HepG2 (cell line): ENCODE results near the gene C19orf33. TPM values are rescaled to one million over a fixed set of nuclear protein-coding genes. Genes with fewer than 3 reads are reported as not detected.

ENCODE experiments used
- AHR ChIP-seq: IDR thresholded peaks from 2 replicates; pipeline ENCODE4 v1.6.1; 2018; ENCODE audit warnings: missing genetic modification reagents, missing compliant biosample characterization
- MEF2D ChIP-seq: sonication (generic); formaldehyde crosslinking; IDR thresholded peaks from 2 replicates; pipeline ENCODE4 v1.5.1; 2020; ENCODE audit warnings: mild to moderate bottlenecking, missing genetic modification reagents
- NFE2L2 ChIP-seq: fragments of 150-350 bp; IDR thresholded peaks from 2 replicates; pipeline ENCODE4 v1.6.1; 2014; ENCODE audit warnings: low read length
- SMARCE1 ChIP-seq: fragments of 450-650 bp; IDR thresholded peaks from 2 replicates; pipeline ENCODE4 v1.6.1; 2017; ENCODE audit warnings: borderline replicate concordance
- ZFP41 ChIP-seq: sonication (generic); formaldehyde crosslinking; IDR thresholded peaks from 2 replicates; pipeline ENCODE4 v1.4.0; 2020; ENCODE audit warnings: mild to moderate bottlenecking, missing genetic modification reagents, borderline replicate concordance
- ZNF660 ChIP-seq: sonication (generic); formaldehyde crosslinking; IDR thresholded peaks from 2 replicates; pipeline ENCODE4 v1.5.1; 2020; ENCODE audit warnings: mild to moderate bottlenecking, low read depth, missing genetic modification reagents, borderline replicate concordance
- polyA plus RNA-seq, 8 experiments: library from polyadenylated mRNA; depleted of rRNA in 3 of 8; stranded (reverse) in 7 of 8; unstranded in 1 of 8; fragments of >200 nt; fragmentation: Illumina TruSeq in 4 of 8; extraction: Trizol in 4 of 8; gene quantifications; 2 replicates each; pipeline versions ENCODE4 v1.2.1 to v1.2.3, GENCODE V29; 2011 to 2016; ENCODE audit warnings: low read depth in 4 of 8, missing spikeins in 1 of 8, mixed read lengths in 1 of 8; ENCODE audit not compliant: insufficient read depth in 1 of 8
- total RNA-seq, 5 experiments: library from RNA; depleted of rRNA; stranded (reverse); fragments of >200 nt; fragmentation: Illumina TruSeq; extraction: Trizol; gene quantifications; 2 replicates each; pipeline ENCODE4 v1.2.3, GENCODE V29; 2016; ENCODE audit warnings: low read depth in 1 of 5
- TF ChIP-seq, protein P1 (sequence below): sonication (generic); formaldehyde crosslinking; IDR thresholded peaks from 2 replicates; pipeline ENCODE4 v1.5.0; 2020; ENCODE audit warnings: mild to moderate bottlenecking, low read depth, missing genetic modification reagents, borderline replicate concordance
- TF ChIP-seq, protein P2 (sequence below): sonication (generic); formaldehyde crosslinking; IDR thresholded peaks from 2 replicates; pipeline ENCODE4 v1.4.0; 2020; ENCODE audit warnings: missing genetic modification reagents, borderline replicate concordance
- TF ChIP-seq, protein P3 (sequence below): sonication (generic); formaldehyde crosslinking; IDR thresholded peaks from 2 replicates; pipeline ENCODE4 v1.4.0; 2020; ENCODE audit warnings: mild to moderate bottlenecking, missing genetic modification reagents
- TF ChIP-seq, protein P4 (sequence below): sonication (generic); formaldehyde crosslinking; IDR thresholded peaks from 2 replicates; pipeline ENCODE4 v1.5.0; 2020; ENCODE audit warnings: missing genetic modification reagents
- TF ChIP-seq, protein P5 (sequence below): IDR thresholded peaks from 2 replicates; pipeline ENCODE4 v1.6.1; 2018; ENCODE audit warnings: missing genetic modification reagents, mild to moderate bottlenecking, missing compliant biosample characterization

C19orf33 gene
- total and polyA plus RNA-seq, 2 of the 13 experiments (the other 11 are each of a cell fraction or from before 2014, with no cell fraction given): 2.5 to 3.3 TPM

DNA sequence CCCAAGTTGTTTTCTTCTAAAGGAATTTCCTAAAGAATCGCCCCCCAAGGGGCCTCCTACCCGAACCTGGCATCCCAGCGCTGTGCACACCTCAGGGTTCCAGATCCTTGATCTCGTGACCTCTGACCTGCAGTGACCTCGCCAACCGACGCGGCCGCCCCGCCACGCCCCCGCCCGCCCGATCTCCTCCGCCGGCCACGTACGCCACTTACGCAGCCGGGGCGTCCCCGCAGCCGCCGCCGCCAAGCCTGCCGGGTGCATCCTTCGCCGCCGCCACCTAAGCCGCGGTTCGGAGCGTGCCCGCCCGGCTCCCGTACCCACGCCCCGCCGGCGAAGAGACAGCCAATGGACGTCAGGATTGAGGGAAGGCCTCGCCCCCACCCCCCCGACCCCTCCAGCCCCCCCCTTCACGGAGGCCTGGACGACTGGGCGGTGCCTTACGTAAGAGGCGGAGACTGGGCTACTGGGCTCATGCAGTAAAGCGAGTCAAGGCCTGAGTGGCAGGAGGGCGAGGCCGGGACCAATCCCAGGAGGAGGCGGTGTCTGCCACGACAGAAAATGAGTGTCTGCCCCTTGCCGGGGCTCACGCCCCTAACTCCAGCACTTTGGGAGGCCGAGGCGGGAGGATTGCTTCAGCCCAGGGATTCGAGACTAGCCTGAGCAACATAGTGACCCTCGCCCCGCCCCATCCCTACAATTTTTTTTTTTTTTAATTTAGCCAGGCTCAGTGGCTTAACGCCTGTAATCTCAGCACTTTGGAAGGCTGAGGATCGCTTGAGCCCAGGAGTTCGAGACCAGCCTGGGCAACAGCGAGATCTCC is 11.8 kb downstream of the C19orf33 start, which contains the start of gene YIF1B (continued):
- TF ChIP-seq, protein P1, sequence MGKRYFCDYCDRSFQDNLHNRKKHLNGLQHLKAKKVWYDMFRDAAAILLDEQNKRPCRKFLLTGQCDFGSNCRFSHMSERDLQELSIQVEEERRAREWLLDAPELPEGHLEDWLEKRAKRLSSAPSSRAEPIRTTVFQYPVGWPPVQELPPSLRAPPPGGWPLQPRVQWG (CRISPR knock-in tag): no peak
- TF ChIP-seq, protein P2, sequence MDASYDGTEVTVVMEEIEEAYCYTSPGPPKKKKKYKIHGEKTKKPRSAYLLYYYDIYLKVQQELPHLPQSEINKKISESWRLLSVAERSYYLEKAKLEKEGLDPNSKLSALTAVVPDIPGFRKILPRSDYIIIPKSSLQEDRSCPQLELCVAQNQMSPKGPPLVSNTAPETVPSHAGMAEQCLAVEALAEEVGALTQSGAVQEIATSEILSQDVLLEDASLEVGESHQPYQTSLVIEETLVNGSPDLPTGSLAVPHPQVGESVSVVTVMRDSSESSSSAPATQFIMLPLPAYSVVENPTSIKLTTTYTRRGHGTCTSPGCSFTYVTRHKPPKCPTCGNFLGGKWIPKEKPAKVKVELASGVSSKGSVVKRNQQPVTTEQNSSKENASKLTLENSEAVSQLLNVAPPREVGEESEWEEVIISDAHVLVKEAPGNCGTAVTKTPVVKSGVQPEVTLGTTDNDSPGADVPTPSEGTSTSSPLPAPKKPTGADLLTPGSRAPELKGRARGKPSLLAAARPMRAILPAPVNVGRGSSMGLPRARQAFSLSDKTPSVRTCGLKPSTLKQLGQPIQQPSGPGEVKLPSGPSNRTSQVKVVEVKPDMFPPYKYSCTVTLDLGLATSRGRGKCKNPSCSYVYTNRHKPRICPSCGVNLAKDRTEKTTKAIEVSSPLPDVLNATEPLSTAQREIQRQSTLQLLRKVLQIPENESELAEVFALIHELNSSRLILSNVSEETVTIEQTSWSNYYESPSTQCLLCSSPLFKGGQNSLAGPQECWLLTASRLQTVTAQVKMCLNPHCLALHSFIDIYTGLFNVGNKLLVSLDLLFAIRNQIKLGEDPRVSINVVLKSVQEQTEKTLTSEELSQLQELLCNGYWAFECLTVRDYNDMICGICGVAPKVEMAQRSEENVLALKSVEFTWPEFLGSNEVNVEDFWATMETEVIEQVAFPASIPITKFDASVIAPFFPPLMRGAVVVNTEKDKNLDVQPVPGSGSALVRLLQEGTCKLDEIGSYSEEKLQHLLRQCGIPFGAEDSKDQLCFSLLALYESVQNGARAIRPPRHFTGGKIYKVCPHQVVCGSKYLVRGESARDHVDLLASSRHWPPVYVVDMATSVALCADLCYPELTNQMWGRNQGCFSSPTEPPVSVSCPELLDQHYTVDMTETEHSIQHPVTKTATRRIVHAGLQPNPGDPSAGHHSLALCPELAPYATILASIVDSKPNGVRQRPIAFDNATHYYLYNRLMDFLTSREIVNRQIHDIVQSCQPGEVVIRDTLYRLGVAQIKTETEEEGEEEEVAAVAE (CRISPR knock-in tag): no peak
- TF ChIP-seq, protein P3, sequence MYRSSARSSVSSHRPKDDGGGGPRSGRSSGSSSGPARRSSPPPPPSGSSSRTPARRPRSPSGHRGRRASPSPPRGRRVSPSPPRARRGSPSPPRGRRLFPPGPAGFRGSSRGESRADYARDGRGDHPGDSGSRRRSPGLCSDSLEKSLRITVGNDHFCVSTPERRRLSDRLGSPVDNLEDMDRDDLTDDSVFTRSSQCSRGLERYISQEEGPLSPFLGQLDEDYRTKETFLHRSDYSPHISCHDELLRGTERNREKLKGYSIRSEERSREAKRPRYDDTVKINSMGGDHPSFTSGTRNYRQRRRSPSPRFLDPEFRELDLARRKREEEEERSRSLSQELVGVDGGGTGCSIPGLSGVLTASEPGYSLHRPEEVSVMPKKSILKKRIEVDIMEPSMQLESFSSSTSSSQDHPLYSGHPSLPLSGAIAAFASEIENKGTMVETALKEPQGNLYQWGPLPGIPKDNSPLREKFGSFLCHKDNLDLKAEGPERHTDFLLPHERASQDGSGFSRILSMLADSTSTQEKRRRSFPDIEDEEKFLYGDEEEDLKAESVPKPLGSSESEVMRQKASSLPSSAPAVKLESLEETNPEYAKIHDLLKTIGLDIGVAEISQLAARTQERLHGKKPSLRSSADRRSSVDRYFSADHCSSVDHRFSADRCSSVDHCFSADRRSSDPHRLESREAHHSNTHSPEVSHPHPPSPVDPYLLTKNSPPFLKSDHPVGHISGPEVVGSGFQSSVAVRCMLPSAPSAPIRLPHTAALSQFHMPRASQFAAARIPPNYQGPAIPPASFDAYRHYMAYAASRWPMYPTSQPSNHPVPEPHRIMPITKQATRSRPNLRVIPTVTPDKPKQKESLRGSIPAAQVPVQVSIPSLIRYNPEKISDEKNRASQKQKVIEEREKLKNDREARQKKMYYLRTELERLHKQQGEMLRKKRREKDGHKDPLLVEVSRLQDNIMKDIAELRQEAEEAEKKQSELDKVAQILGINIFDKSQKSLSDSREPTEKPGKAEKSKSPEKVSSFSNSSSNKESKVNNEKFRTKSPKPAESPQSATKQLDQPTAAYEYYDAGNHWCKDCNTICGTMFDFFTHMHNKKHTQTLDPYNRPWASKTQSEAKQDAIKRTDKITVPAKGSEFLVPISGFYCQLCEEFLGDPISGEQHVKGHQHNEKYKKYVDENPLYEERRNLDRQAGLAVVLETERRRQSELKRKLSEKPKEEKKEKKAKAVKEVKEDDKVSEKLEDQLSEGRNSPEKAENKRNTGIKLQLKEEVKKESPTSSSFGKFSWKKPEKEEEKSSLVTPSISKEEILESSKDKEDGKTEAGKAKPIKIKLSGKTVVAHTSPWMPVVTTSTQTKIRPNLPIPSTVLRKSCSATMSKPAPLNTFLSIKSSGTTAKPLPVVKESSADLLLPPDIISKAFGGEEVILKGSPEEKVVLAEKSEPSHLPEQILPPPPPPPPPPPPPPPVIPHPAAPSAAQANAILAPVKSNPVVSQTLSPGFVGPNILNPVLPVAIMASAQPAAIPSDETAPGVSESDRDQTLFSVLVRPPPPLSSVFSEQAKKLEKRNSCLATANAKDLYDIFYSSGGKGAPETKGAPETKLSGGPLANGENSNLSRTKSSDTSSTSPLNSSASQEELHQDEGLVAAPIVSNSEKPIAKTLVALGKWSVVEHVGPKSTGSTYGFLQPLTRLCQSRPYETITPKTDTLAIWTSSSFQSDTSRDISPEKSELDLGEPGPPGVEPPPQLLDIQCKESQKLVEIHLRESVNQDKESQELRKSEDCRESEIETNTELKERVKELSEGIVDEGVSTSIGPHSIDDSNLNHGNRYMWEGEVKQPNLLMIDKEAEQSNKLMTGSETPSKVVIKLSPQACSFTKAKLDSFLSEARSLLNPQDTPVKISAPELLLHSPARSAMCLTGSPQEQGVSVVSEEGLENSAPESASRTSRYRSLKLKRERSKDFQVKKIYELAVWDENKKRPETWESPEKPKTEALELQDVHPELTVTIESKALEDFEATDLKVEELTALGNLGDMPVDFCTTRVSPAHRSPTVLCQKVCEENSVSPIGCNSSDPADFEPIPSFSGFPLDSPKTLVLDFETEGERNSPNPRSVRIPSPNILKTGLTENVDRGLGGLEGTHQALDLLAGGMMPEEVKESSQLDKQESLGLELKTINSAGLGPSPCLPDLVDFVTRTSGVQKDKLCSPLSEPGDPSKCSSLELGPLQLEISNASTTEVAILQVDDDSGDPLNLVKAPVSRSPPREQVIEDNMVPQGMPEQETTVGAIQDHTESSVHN (CRISPR knock-in tag): no peak
- no peak for TF ChIP-seq NFE2L2
- TF ChIP-seq SMARCE1: no peak
- TF ChIP-seq, protein P4, sequence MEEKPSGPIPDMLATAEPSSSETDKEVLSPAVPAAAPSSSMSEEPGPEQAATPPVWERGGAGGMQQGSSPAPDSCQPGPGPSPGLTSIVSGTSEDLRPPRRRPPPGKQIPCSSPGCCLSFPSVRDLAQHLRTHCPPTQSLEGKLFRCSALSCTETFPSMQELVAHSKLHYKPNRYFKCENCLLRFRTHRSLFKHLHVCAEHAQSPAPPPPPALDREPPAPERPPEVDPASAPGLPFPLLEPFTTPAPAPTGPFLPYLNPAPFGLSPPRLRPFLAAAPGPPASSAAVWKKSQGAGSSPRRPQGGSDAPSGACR (CRISPR knock-in tag): 0 out of 2 replicates have a peak, but pooled peaks have one; percentile 69
- TF ChIP-seq, protein P5, sequence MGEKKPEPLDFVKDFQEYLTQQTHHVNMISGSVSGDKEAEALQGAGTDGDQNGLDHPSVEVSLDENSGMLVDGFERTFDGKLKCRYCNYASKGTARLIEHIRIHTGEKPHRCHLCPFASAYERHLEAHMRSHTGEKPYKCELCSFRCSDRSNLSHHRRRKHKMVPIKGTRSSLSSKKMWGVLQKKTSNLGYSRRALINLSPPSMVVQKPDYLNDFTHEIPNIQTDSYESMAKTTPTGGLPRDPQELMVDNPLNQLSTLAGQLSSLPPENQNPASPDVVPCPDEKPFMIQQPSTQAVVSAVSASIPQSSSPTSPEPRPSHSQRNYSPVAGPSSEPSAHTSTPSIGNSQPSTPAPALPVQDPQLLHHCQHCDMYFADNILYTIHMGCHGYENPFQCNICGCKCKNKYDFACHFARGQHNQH (CRISPR knock-in tag): no peak
- no peak for TF ChIP-seq AHR (CRISPR knock-in tag)
- TF ChIP-seq ZFP41 (CRISPR knock-in tag): no peak
- TF ChIP-seq MEF2D: 0 out of 2 replicates have a peak, but pooled peaks have one; percentile 40
- no peak for TF ChIP-seq ZNF660
